GM23338 (cell line): ENCODE measurements around the gene SPRYD7.

Source experiments
- CREB1 ChIP-seq: fragments of 250-450 bp; sonication (Bioruptor Pico); IDR thresholded peaks from 2 replicates; pipeline ENCODE4 v1.5.0; 2020; ENCODE audit warnings: low read depth, mild to moderate bottlenecking, moderate library complexity
- JUNB ChIP-seq: IDR thresholded peaks from one replicate; pipeline ENCODE4 v1.6.1; 2016; ENCODE audit warnings: antibody characterized with exemption; ENCODE audit not compliant: unreplicated experiment
- ZNF114 ChIP-seq: fragments of 250-450 bp; sonication (Bioruptor Pico); IDR thresholded peaks from 2 replicates; pipeline ENCODE4 v1.5.0; 2020; ENCODE audit warnings: mild to moderate bottlenecking, moderate library complexity
- TF ChIP-seq, protein P1 (sequence below), 2 experiments: fragments of 200-600 bp in 1 of 2; sonication (generic) in 1 of 2; conservative IDR thresholded peaks; 2 replicates each; pipeline versions ENCODE4 v1.5.1 to v1.6.1; 2016 to 2017; ENCODE audit warnings: antibody characterized with exemption in 2 of 2, low read depth in 2 of 2, mild to moderate bottlenecking in 2 of 2, moderate library complexity in 1 of 2
- TF ChIP-seq, protein P2 (sequence below): IDR thresholded peaks from 2 replicates; pipeline ENCODE4 v1.6.1; 2016; ENCODE audit warnings: antibody characterized with exemption

DNA sequence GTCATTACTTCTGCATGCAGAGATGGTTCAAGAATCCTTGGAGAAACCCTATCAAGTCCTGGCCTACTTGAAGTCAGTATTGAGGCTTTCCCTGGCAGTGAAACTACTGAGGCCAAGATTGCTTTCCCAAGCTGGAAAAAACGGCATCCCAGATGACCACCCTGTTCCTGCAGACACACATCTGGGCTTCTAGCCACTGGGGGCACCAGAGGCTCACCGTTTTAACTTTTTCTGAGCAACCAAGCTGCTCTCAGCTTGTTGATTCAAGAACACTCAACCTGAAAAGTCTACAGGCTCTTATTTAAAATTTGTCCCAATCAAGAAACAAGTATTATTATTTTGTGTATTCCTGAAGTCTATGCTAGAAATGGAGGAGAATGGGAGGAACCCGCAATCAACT is 66.6 kb downstream of the SPRYD7 start:
- TF ChIP-seq, protein P1, sequence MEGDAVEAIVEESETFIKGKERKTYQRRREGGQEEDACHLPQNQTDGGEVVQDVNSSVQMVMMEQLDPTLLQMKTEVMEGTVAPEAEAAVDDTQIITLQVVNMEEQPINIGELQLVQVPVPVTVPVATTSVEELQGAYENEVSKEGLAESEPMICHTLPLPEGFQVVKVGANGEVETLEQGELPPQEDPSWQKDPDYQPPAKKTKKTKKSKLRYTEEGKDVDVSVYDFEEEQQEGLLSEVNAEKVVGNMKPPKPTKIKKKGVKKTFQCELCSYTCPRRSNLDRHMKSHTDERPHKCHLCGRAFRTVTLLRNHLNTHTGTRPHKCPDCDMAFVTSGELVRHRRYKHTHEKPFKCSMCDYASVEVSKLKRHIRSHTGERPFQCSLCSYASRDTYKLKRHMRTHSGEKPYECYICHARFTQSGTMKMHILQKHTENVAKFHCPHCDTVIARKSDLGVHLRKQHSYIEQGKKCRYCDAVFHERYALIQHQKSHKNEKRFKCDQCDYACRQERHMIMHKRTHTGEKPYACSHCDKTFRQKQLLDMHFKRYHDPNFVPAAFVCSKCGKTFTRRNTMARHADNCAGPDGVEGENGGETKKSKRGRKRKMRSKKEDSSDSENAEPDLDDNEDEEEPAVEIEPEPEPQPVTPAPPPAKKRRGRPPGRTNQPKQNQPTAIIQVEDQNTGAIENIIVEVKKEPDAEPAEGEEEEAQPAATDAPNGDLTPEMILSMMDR (conservative IDR thresholded peaks at IDR 0.05; ENCODE audit: low read depth in 2 of 2), result peak; percentile 69 to 72
- TF ChIP-seq, protein P2, sequence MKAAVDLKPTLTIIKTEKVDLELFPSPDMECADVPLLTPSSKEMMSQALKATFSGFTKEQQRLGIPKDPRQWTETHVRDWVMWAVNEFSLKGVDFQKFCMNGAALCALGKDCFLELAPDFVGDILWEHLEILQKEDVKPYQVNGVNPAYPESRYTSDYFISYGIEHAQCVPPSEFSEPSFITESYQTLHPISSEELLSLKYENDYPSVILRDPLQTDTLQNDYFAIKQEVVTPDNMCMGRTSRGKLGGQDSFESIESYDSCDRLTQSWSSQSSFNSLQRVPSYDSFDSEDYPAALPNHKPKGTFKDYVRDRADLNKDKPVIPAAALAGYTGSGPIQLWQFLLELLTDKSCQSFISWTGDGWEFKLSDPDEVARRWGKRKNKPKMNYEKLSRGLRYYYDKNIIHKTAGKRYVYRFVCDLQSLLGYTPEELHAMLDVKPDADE, result no peak
- no peak for TF ChIP-seq CREB1 (CRISPR knock-in tag)
- no peak for TF ChIP-seq JUNB
- no peak for TF ChIP-seq ZNF114
